GM21390 (cell line): ENCODE data around the gene SH3GLB1.
A peak's percentile ranks its signal among the peaks of the same experiment; 100 is the strongest.
"Not testable (repeated sequence)": the region's sequence is repeated elsewhere in the genome, so short reads cannot be mapped to it uniquely, and the experiment has no call there.

Experiments
- ATAC-seq: cut with Tn5 transposase; IDR thresholded peaks from one replicate; pipeline ENCODE4 v1.9.1; 2021; ENCODE audit not compliant: unreplicated experiment

SH3GLB1 gene

GRCh38 chr1:86704458-86704971, at the start of gene SH3GLB1:
TSS of gene SH3GLB1 (plus strand) at chr1:86704576. CDS start at chr1:86704900, 324 bp downstream.
- ATAC-seq, result peak; percentile 83

- ATAC-seq, result not testable (repeated sequence)
These were observed 46.0 kb upstream of the SH3GLB1 start for GRCh38 chr1:86658381-86658780.

GRCh38 chr1:86666368-86666767, 38.0 kb upstream of the SH3GLB1 start:
- ATAC-seq, result no peak

- ATAC-seq, result no peak
These were observed 16.8 kb upstream of the SH3GLB1 start for GRCh38 chr1:86687595-86687994.

- ATAC-seq, result no peak
These were observed 11.7 kb upstream of the SH3GLB1 start for GRCh38 chr1:86692641-86693040.

GRCh38 chr1:86695400-86695799, 9.0 kb upstream of the SH3GLB1 start:
- ATAC-seq, result no peak

GRCh38 chr1:86696522-86696921, 7.9 kb upstream of the SH3GLB1 start:
- no peak for ATAC-seq

- ATAC-seq, result peak; percentile 55
These were observed 5.2 kb upstream of the SH3GLB1 start for GRCh38 chr1:86699186-86699585.

GRCh38 chr1:86701731-86702130, 2.6 kb upstream of the SH3GLB1 start:
- no peak for ATAC-seq

GRCh38 chr1:86702954-86703494, 1.4 kb upstream of the SH3GLB1 start:
- ATAC-seq, result not testable (repeated sequence)

GRCh38 chr1:86703696-86704457, 499 bp upstream of the SH3GLB1 start:
- ATAC-seq, result peak; percentile 35

- ATAC-seq, result peak; percentile 35
These were observed 742 bp downstream of the SH3GLB1 start for GRCh38 chr1:86704972-86705664.

GRCh38 chr1:86705665-86705985, 1.2 kb downstream of the SH3GLB1 start:
- ATAC-seq, result no peak

- no peak for ATAC-seq
These were observed 1.8 kb downstream of the SH3GLB1 start for GRCh38 chr1:86706018-86706635.

- no peak for ATAC-seq
These were observed 4.5 kb downstream of the SH3GLB1 start for GRCh38 chr1:86708920-86709319.

- no peak for ATAC-seq
These were observed 7.9 kb downstream of the SH3GLB1 start for GRCh38 chr1:86712088-86712860.

- no peak for ATAC-seq
These were observed 9.1 kb downstream of the SH3GLB1 start for GRCh38 chr1:86713477-86713876.

- no peak for ATAC-seq
These were observed 9.8 kb downstream of the SH3GLB1 start for GRCh38 chr1:86714159-86714558.

GRCh38 chr1:86714561-86715244, 10.3 kb downstream of the SH3GLB1 start:
- no peak for ATAC-seq

GRCh38 chr1:86718786-86719185, 14.4 kb downstream of the SH3GLB1 start:
- ATAC-seq, result no peak
